Prostate gland (tissue), 2 donors: ENCODE measurements around the gene DCST1. TPM values are rescaled to one million over a fixed set of nuclear protein-coding genes. Genes with fewer than 3 reads are reported as not detected.

ENCODE experiments used
- DNase-seq: peaks from one replicate; pipeline ENCODE4 v3.0.0-alpha.2; 2019; ENCODE audit warnings: low spot score
- H3K27ac ChIP-seq, 2 donors: fragments of 200-600 bp; sonication (generic); 2 replicates each; pipeline ENCODE4 v1.5.1; 2017 to 2019
- H3K27me3 ChIP-seq: fragments of 200-600 bp; sonication (generic); replicated peaks from 2 replicates; pipeline ENCODE4 v1.5.1; 2019; ENCODE audit not compliant: insufficient read depth
- H3K36me3 ChIP-seq, 2 donors: fragments of 200-600 bp; sonication (generic); 1 replicate in 1 of 2; 2 replicates in 1 of 2; pipeline versions ENCODE4 v1.5.1 to v1.8.1; 2017 to 2019
- H3K4me1 ChIP-seq: fragments of 200-600 bp; sonication (generic); replicated peaks from 2 replicates; pipeline ENCODE4 v1.5.1; 2019
- H3K4me3 ChIP-seq, 2 donors: fragments of 200-600 bp; sonication (generic); 2 replicates each; pipeline ENCODE4 v1.5.1; 2017 to 2019
- H3K9me3 ChIP-seq: fragments of 200-600 bp; sonication (generic); 2 replicates; pipeline ENCODE4 v1.5.1; 2017
- CTCF ChIP-seq, 4 experiments: fragments of 200-600 bp in 2 of 4; fragments of 450-650 bp in 2 of 4; sonication (generic) in 2 of 4; IDR thresholded peaks; 1 replicate in 3 of 4; 2 replicates in 1 of 4; pipeline ENCODE4 v1.5.1; 2016 to 2019; ENCODE audit warnings: antibody characterized with exemption in 4 of 4, mild to moderate bottlenecking in 2 of 4, moderate library complexity in 2 of 4
- POLR2A ChIP-seq: fragments of 450-650 bp; IDR thresholded peaks from one replicate; pipeline ENCODE4 v1.6.1; 2016; ENCODE audit warnings: antibody characterized with exemption, mild to moderate bottlenecking
- POLR2AphosphoS5 ChIP-seq: sonication (generic); formaldehyde crosslinking; IDR thresholded peaks from one replicate; pipeline ENCODE4 v1.6.1; 2017; ENCODE audit warnings: antibody characterized with exemption
- WGBS: methylation state at CpG from one replicate; pipeline ENCODE4 v1.1.5; 2018; 5-methylcytosine and 5-hydroxymethylcytosine counted together
- intact Hi-C: fragments of 100-400 bp; cut with DNase I; formaldehyde crosslinking; loops from one replicate; pipeline ENCODE4 v1.14.2; 2022
- total RNA-seq, 2 donors: library from RNA; depleted of rRNA; stranded (reverse); fragments of >200 nt; gene quantifications; one replicate each; pipeline ENCODE4 v1.1.0, GENCODE V29; 2016

DCST1 gene
- total RNA-seq, 2 donors from 2014 or later: 0.51 TPM; not detected in 1

- TF ChIP-seq POLR2AphosphoS5 (no peak), POLR2A (no peak), CTCF (IDR thresholded peaks at IDR 0.05) (no peak)
- no peaks in the 10 kb centered on the region for H3K4me1 ChIP-seq
- H3K36me3 ChIP-seq: no peaks in the 10 kb centered on the region
- intact Hi-C loops: no loop called here
- H3K27ac ChIP-seq: no peak overlapping the region
- 78% methylated on average over 5 of the region's 5 CpGs for WGBS
- H3K4me3 ChIP-seq: no peak overlapping the region
- no peaks in the 10 kb centered on the region for H3K9me3 ChIP-seq
- no peaks in the 10 kb centered on the region for H3K27me3 ChIP-seq
- no peak for DNase-seq
Observed at GRCh38 chr1:155023627-155024026, 10.0 kb upstream of the DCST1 start.

GRCh38 chr1:155024315-155024714, 9.3 kb upstream of the DCST1 start:
- H3K36me3 ChIP-seq: no peaks in the 10 kb centered on the region
- H3K9me3 ChIP-seq: no peaks in the 10 kb centered on the region
- no peaks in the 10 kb centered on the region for H3K4me1 ChIP-seq
- TF ChIP-seq POLR2AphosphoS5: no peak
- H3K4me3 ChIP-seq: no peak overlapping the region
- intact Hi-C loops: no loop called here
- no peak overlapping the region for H3K27ac ChIP-seq
- 91% methylated on average over 9 of the region's 9 CpGs for WGBS
- DNase-seq: no peak
- H3K27me3 ChIP-seq: no peaks in the 10 kb centered on the region

GRCh38 chr1:155026154-155026553, 7.5 kb upstream of the DCST1 start:
- 63% methylated on average over 6 of the region's 9 CpGs for WGBS
- TF ChIP-seq POLR2A (no peak), CTCF (IDR thresholded peaks at IDR 0.05) (no peak), POLR2AphosphoS5 (no peak)
- Histone ChIP-seq H3K27ac (no peak overlapping the region), H3K27me3 (no peaks in the 10 kb centered on the region), H3K4me3 (no peak overlapping the region), H3K9me3 (no peaks in the 10 kb centered on the region), H3K4me1 (no peaks in the 10 kb centered on the region), H3K36me3 (no peaks in the 10 kb centered on the region)
- no peak for DNase-seq
- intact Hi-C loops: no loop called here

- TF ChIP-seq CTCF (IDR thresholded peaks at IDR 0.05) (no peak), POLR2A (no peak), POLR2AphosphoS5 (no peak)
- DNase-seq: no peak
- H3K4me3 ChIP-seq: no peak overlapping the region
- H3K9me3 ChIP-seq: no peaks in the 10 kb centered on the region
- H3K4me1 ChIP-seq: no peaks in the 10 kb centered on the region
- H3K36me3 ChIP-seq: no peaks in the 10 kb centered on the region
- no peak overlapping the region for H3K27ac ChIP-seq
- no peaks in the 10 kb centered on the region for H3K27me3 ChIP-seq
- WGBS: 88% methylated on average over 6 of the region's 6 CpGs
- intact Hi-C loops: no loop called here
Observed at GRCh38 chr1:155026588-155026987, 7.0 kb upstream of the DCST1 start.

- no peak overlapping the region for H3K4me3 ChIP-seq
- no peaks in the 10 kb centered on the region for H3K4me1 ChIP-seq
- DNase-seq: no peak
- H3K27ac ChIP-seq: no peak overlapping the region
- WGBS: 83% methylated on average over 16 of the region's 16 CpGs
- no peaks in the 10 kb centered on the region for H3K36me3 ChIP-seq
- TF ChIP-seq CTCF (IDR thresholded peaks at IDR 0.05) (no peak), POLR2A (no peak), POLR2AphosphoS5 (no peak)
- intact Hi-C loops: no loop called here
- no peaks in the 10 kb centered on the region for H3K27me3 ChIP-seq
- H3K9me3 ChIP-seq: no peaks in the 10 kb centered on the region
Observed at GRCh38 chr1:155029513-155030242, 3.9 kb upstream of the DCST1 start.
